ENCODE measurements around the gene EID1. TPM values are rescaled to one million over a fixed set of nuclear protein-coding genes. Genes with fewer than 3 reads are reported as not detected.

The EID1 gene
- total RNA-seq, 2 experiments from 2014 or later = 41.0 to 45.3 TPM

DNA sequence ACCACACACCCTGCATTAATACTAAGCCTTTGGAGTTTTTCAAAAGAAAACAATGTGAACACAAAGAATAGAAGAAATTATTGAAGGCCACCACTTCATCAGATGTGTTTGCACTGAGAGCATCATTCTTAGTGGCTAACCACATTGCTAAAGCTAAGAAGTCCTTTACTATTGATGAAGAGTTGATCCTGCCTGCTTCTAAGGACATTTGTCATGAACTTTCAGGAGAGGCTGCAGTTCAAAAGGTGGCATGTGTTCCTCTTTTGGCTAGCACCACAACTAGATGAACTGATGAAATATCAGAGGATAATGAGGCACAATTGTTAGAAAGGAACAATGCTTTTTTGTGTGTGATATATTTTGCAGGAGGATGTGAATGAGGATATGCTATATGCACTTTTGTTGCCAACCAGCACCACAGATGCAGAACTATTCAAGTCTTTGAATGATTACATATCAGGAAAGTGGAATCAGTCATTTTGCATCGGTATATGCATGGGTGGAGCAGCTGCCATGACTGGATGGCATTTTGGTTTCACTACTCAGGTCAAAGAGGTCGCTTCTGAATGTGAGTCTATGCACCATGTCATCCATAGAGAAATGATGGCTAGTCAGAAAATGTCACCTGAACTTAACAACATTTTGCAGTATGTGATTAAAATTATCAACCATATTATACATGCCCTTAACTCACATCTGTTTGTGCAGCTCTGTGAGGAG is 2.5 kb upstream of the EID1 start:
- peaks cover 12% of the 10 kb centered on the region for H3K36me3 Mint-ChIP-seq (ENCODE audit: low read depth)
- no peak overlapping the region for H3K4me3 Mint-ChIP-seq
- Histone ChIP-seq H3K27ac (ENCODE audit: low read depth in 1 of 2, low read length in 2 of 2) (no peak overlapping the region), H3K27me3 (ENCODE audit: control insufficient read depth in 1 of 2, insufficient read depth in 2 of 2, low read length in 2 of 2) (peaks cover 2 to 5% of the 10 kb centered on the region in 2 experiments), H3K4me1 (ENCODE audit: insufficient read depth, low read length) (peaks cover 7% of the 10 kb centered on the region), H3K4me3 (ENCODE audit: low read length) (no peak overlapping the region), H3K9me3 (ENCODE audit: control insufficient read depth in 1 of 2, insufficient read depth in 1 of 2, low read length in 2 of 2) (no peaks in the 10 kb centered on the region), H3K36me3 (ENCODE audit: insufficient read depth, low read length) (no peaks in the 10 kb centered on the region)
- H3K9me3 Mint-ChIP-seq = peaks cover 9% of the 10 kb centered on the region
- CTCF ChIA-PET = interaction anchor here (0.7 to 0.9 kb wide), 2 partner anchors 14 to 100 kb away, joined by 4 read pairs; no protein-coding TSS in a partner anchor
- DNase-seq = no peak
- no peak for ATAC-seq (ENCODE audit: poor library complexity)
- peaks cover 23% of the 10 kb centered on the region for H3K4me1 Mint-ChIP-seq (ENCODE audit: low read depth)
- TF ChIP-seq, protein P1, sequence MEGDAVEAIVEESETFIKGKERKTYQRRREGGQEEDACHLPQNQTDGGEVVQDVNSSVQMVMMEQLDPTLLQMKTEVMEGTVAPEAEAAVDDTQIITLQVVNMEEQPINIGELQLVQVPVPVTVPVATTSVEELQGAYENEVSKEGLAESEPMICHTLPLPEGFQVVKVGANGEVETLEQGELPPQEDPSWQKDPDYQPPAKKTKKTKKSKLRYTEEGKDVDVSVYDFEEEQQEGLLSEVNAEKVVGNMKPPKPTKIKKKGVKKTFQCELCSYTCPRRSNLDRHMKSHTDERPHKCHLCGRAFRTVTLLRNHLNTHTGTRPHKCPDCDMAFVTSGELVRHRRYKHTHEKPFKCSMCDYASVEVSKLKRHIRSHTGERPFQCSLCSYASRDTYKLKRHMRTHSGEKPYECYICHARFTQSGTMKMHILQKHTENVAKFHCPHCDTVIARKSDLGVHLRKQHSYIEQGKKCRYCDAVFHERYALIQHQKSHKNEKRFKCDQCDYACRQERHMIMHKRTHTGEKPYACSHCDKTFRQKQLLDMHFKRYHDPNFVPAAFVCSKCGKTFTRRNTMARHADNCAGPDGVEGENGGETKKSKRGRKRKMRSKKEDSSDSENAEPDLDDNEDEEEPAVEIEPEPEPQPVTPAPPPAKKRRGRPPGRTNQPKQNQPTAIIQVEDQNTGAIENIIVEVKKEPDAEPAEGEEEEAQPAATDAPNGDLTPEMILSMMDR (IDR thresholded peaks at IDR 0.05) = no peak
- intact Hi-C loops (cut with DNase I, micrococcal nuclease) = loop anchor here (2.0 to 10.0 kb wide), 5 partner anchors 59 to 1809 kb away; partner anchors contain the start of genes SECISBP2L (in 2 of the 2), DTWD1 (in 1 of the 2), FAM227B (in 1 of the 2) and TRPM7 (in 1 of the 2)
- H3K27me3 Mint-ChIP-seq = peaks cover 45% of the 10 kb centered on the region
- POLR2A ChIA-PET = no interaction called here
- H3K27ac Mint-ChIP-seq = no peak overlapping the region

DNA sequence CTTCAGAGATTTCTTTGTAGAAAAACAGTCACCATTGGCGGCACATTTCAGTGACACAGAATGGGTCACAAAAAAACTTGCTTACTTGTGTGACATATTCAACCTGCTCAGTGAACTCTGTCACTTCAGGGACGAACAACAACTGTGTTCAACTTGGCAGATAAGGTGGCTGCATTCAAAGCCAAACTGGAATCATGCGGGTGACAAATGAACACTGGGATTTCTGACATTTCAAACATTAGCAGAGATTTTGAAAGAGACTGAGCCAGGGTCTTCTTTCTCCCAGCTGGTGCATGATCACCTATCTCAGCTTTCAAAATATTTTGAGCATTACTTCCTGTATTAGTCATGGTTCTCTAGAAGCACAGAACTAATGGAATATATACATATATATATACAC is 1.9 kb upstream of the EID1 start:
- intact Hi-C loops (cut with DNase I, micrococcal nuclease) = loop anchor here (5.0 to 10.0 kb wide), 4 partner anchors 171 to 1809 kb away; partner anchors contain the start of genes SECISBP2L (in 2 of the 2), DTWD1 (in 1 of the 2), FAM227B (in 1 of the 2) and TRPM7 (in 1 of the 2)
- no peak for DNase-seq
- Mint-ChIP-seq H3K4me3 (no peak overlapping the region), H3K9me3 (peaks cover 9% of the 10 kb centered on the region), H3K36me3 (ENCODE audit: low read depth) (peaks cover 12% of the 10 kb centered on the region), H3K27ac (peak overlapping the region; percentile 43), H3K27me3 (peaks cover 39% of the 10 kb centered on the region), H3K4me1 (ENCODE audit: low read depth) (peaks cover 23% of the 10 kb centered on the region)
- no peak overlapping the region for H3K4me3 ChIP-seq (ENCODE audit: low read length)
- H3K9me3 ChIP-seq (ENCODE audit: control insufficient read depth in 1 of 2, insufficient read depth in 1 of 2, low read length in 2 of 2) = no peaks in the 10 kb centered on the region
- ATAC-seq (ENCODE audit: poor library complexity) = no peak
- TF ChIP-seq, protein P1 (IDR thresholded peaks at IDR 0.05) = no peak
- H3K36me3 ChIP-seq (ENCODE audit: insufficient read depth, low read length) = no peaks in the 10 kb centered on the region
- CTCF ChIA-PET = interaction anchor here (0.7 kb wide), 1 partner anchor 14 kb away, joined by 4 read pairs; no protein-coding TSS in a partner anchor
- POLR2A ChIA-PET = no interaction called here
- H3K27me3 ChIP-seq (ENCODE audit: control insufficient read depth in 1 of 2, insufficient read depth in 2 of 2, low read length in 2 of 2) = peaks cover 2 to 5% of the 10 kb centered on the region in 2 experiments
- peaks cover 7% of the 10 kb centered on the region for H3K4me1 ChIP-seq (ENCODE audit: insufficient read depth, low read length)
- no peak overlapping the region for H3K27ac ChIP-seq (ENCODE audit: low read depth in 1 of 2, low read length in 2 of 2)

DNA sequence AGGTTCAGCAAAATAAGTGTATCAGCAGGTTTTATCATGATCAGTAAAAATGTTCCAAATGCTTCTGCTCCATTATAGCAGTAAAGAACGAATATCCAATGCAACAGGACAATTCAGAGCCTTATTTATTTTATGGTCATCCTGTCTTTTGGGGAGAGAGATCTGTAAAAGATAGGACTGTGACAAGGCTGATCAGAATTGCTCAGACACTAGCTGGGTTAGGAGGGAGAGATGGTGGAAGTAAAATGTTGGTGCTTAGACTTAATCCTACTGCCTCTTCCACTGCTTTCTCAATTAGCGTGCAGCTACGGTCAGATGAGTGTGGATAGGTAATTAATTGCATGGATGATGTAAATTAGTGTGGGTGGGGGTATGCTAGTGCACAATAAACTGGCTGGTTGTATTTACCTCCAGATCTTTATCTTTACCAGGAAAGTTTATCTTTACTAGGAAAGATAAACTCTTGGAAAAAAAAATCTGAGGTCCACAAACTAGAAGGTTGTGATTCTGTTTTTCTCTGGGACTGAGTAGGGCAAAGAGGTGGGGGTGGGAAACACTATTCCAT is 2.2 kb downstream of the EID1 start:
- ChIA-PET POLR2A (interaction anchor here (0.7 kb wide), 1 partner anchor 11 kb away, joined by 3 read pairs; no protein-coding TSS in a partner anchor), CTCF (interaction anchor here (2.3 kb wide), 1 partner anchor 18 kb away, joined by 6 read pairs; no protein-coding TSS in a partner anchor)
- H3K27ac ChIP-seq (ENCODE audit: low read depth in 1 of 2, low read length in 2 of 2) = no peak overlapping the region
- H3K4me1 ChIP-seq (ENCODE audit: insufficient read depth, low read length) = peaks cover 7% of the 10 kb centered on the region
- H3K36me3 ChIP-seq (ENCODE audit: insufficient read depth, low read length) = no peaks in the 10 kb centered on the region
- no peaks in the 10 kb centered on the region for H3K27me3 ChIP-seq (ENCODE audit: control insufficient read depth in 1 of 2, insufficient read depth in 2 of 2, low read length in 2 of 2)
- H3K27ac Mint-ChIP-seq = no peak overlapping the region
- intact Hi-C loops (cut with DNase I, micrococcal nuclease) = no loop called here
- peak overlapping the region; percentile 69 for H3K4me3 Mint-ChIP-seq
- H3K4me3 ChIP-seq (ENCODE audit: low read length) = no peak overlapping the region
- peaks cover 12% of the 10 kb centered on the region for H3K36me3 Mint-ChIP-seq (ENCODE audit: low read depth)
- H3K9me3 Mint-ChIP-seq = peaks cover 9% of the 10 kb centered on the region
- DNase-seq = no peak
- TF ChIP-seq, protein P1 (IDR thresholded peaks at IDR 0.05) = no peak
- peaks cover 23% of the 10 kb centered on the region for H3K4me1 Mint-ChIP-seq (ENCODE audit: low read depth)
- ATAC-seq (ENCODE audit: poor library complexity) = no peak
- no peaks in the 10 kb centered on the region for H3K9me3 ChIP-seq (ENCODE audit: control insufficient read depth in 1 of 2, insufficient read depth in 1 of 2, low read length in 2 of 2)
- peaks cover 12% of the 10 kb centered on the region for H3K27me3 Mint-ChIP-seq

All from CD4-positive, alpha-beta T cell (primary cell).